IMR-90 (cell line): Measurements from ENCODE around the gene NIPBL. TPM values are rescaled to one million over a fixed set of nuclear protein-coding genes. Genes with fewer than 3 reads are reported as not detected.

ENCODE experiments used
- ATAC-seq: fragments of 200-7000 bp; cut with Tn5 transposase; 2 replicates; pipeline ENCODE4 v1.9.1; 2020; ENCODE audit warnings: low read depth, mild to moderate bottlenecking, moderate library complexity
- BruUV-seq: library from RNA; stranded (reverse); fragments of 400-500 nt; replicated peaks from 2 replicates; lab custom pipeline; 2021; lab: Mats Ljungman, UMichigan
- CTCF ChIA-PET: fragments of 300-600 bp; formaldehyde crosslinking; extraction: SDS; loops from one replicate; lab custom pipeline; 2021; ENCODE audit warnings: antibody characterized with exemption; lab: Yijun Ruan, JAX
- POLR2A ChIA-PET: fragments of 300-600 bp; sonication (Branson Sonifier 250); formaldehyde crosslinking; loops from one replicate; lab custom pipeline; 2022; ENCODE audit warnings: antibody characterized with exemption; ENCODE audit not compliant: unreplicated experiment; lab: Charles Lee
- DNase-seq: peaks from one replicate; pipeline ENCODE4 v3.0.0; 2013
- H2AFZ ChIP-seq: replicated peaks from 2 replicates; pipeline ENCODE3; 2013; ENCODE audit warnings: low read length, mild to moderate bottlenecking; ENCODE audit not compliant: poor library complexity
- H2AK5ac ChIP-seq: 2 replicates; pipeline ENCODE4 v1.6.1; 2013; ENCODE audit warnings: low read depth, low read length, inconsistent platforms
- H2AK9ac ChIP-seq: replicated peaks from 2 replicates; pipeline ENCODE3; 2013; ENCODE audit warnings: mild to moderate bottlenecking, low read depth, low read length, moderate library complexity; ENCODE audit not compliant: poor library complexity
- H2BK120ac ChIP-seq: 2 replicates; pipeline ENCODE4 v1.6.1; 2013; ENCODE audit warnings: low read depth, low read length, inconsistent platforms
- H2BK15ac ChIP-seq: 3 replicates; pipeline ENCODE4 v1.6.1; 2013; ENCODE audit warnings: low read depth, low read length, inconsistent platforms
- H2BK20ac ChIP-seq: 2 replicates; pipeline ENCODE4 v1.6.1; 2013; ENCODE audit warnings: low read depth, mild to moderate bottlenecking, inconsistent platforms, low read length, moderate library complexity
- H2BK5ac ChIP-seq: 2 replicates; pipeline ENCODE4 v1.6.1; 2013; ENCODE audit warnings: mild to moderate bottlenecking, low read depth, low read length, inconsistent platforms; ENCODE audit not compliant: poor library complexity, severe bottlenecking
- H3K14ac ChIP-seq: replicated peaks from 2 replicates; pipeline ENCODE4 v1.6.1; 2013; ENCODE audit warnings: low read depth, low read length, inconsistent platforms
- H3K18ac ChIP-seq: 2 replicates; pipeline ENCODE4 v1.6.1; 2013; ENCODE audit warnings: low read depth, low read length, control low read depth
- H3K23ac ChIP-seq: 2 replicates; pipeline ENCODE4 v1.6.1; 2013; ENCODE audit warnings: low read depth, low read length, inconsistent platforms
- H3K27ac ChIP-seq: 2 replicates; pipeline ENCODE4 v1.5.1; 2013; ENCODE audit warnings: mild to moderate bottlenecking, control low read depth, low read length; ENCODE audit not compliant: insufficient read depth
- H3K27me3 ChIP-seq: 2 replicates; pipeline ENCODE4 v1.6.1; 2013; ENCODE audit warnings: low read length; ENCODE audit not compliant: control insufficient read depth, insufficient read depth
- H3K36me3 ChIP-seq: 2 replicates; pipeline ENCODE4 v1.6.1; 2013; ENCODE audit warnings: low read length, mixed read lengths; ENCODE audit not compliant: control insufficient read depth, insufficient read depth
- H3K4ac ChIP-seq: 2 replicates; pipeline ENCODE4 v1.6.1; 2013; ENCODE audit warnings: low read depth, low read length, inconsistent platforms
- H3K4me1 ChIP-seq: 2 replicates; pipeline ENCODE4 v1.6.1; 2013; ENCODE audit warnings: low read length, mixed read lengths; ENCODE audit not compliant: control insufficient read depth, insufficient read depth
- H3K4me2 ChIP-seq: 2 replicates; pipeline ENCODE4 v1.6.1; 2013; ENCODE audit warnings: low read depth, mild to moderate bottlenecking, control low read depth, low read length, moderate library complexity
- H3K4me3 ChIP-seq: 2 replicates; pipeline ENCODE4 v1.5.1; 2013; ENCODE audit warnings: low read depth, mild to moderate bottlenecking, control low read depth, low read length, moderate library complexity; ENCODE audit not compliant: insufficient read depth
- H3K56ac ChIP-seq: 2 replicates; pipeline ENCODE4 v1.6.1; 2013; ENCODE audit warnings: low read length, inconsistent platforms; ENCODE audit not compliant: insufficient read depth; ENCODE audit errors: extremely low read depth
- H3K79me1 ChIP-seq, 2 experiments: 2 replicates each; pipeline ENCODE4 v1.6.1; 2013; ENCODE audit warnings: low read length in 2 of 2, inconsistent platforms in 1 of 2, low read depth in 1 of 2
- H3K9ac ChIP-seq: 2 replicates; pipeline ENCODE4 v1.6.1; 2013; ENCODE audit warnings: low read depth, low read length, control low read depth
- H3K9me1 ChIP-seq: 2 replicates; pipeline ENCODE4 v1.6.1; 2013; ENCODE audit warnings: low read length, inconsistent platforms; ENCODE audit not compliant: insufficient read depth
- H3K9me3 ChIP-seq: 2 replicates; pipeline ENCODE4 v1.6.1; 2013; ENCODE audit warnings: low read length; ENCODE audit not compliant: control insufficient read depth, insufficient read depth
- H4K20me1 ChIP-seq: 2 replicates; pipeline ENCODE4 v1.6.1; 2013; ENCODE audit warnings: low read length, inconsistent platforms; ENCODE audit not compliant: insufficient read depth
- H4K5ac ChIP-seq: 2 replicates; pipeline ENCODE4 v1.6.1; 2013; ENCODE audit warnings: mild to moderate bottlenecking, low read depth, low read length, control low read depth
- H4K8ac ChIP-seq, 2 experiments: 2 replicates each; pipeline ENCODE4 v1.6.1; 2013; ENCODE audit warnings: low read depth in 2 of 2, low read length in 2 of 2, control low read depth in 1 of 2, inconsistent platforms in 1 of 2
- H4K91ac ChIP-seq: 2 replicates; pipeline ENCODE4 v1.6.1; 2013; ENCODE audit warnings: low read depth, low read length, inconsistent platforms; ENCODE audit not compliant: insufficient read depth
- BHLHE40 ChIP-seq: fragments of 150-350 bp; IDR thresholded peaks from 2 replicates; pipeline ENCODE4 v1.6.1; 2016; ENCODE audit warnings: mild to moderate bottlenecking, low read depth, low read length
- CEBPB ChIP-seq: IDR thresholded peaks from 2 replicates; pipeline ENCODE4 v1.6.1; 2012; ENCODE audit warnings: low read depth, low read length, improper control_type of control experiment
- CHD1 ChIP-seq: IDR thresholded peaks from 2 replicates; pipeline ENCODE4 v1.6.1; 2012; ENCODE audit warnings: low read depth, low read length, improper control_type of control experiment
- CTCF ChIP-seq: conservative IDR thresholded peaks from 2 replicates; pipeline ENCODE4 v1.5.1; 2012; ENCODE audit warnings: mild to moderate bottlenecking, low read depth, low read length, improper control_type of control experiment
- FOS ChIP-seq: fragments of 150-350 bp; IDR thresholded peaks from 2 replicates; pipeline ENCODE4 v1.6.1; 2016; ENCODE audit warnings: low read depth, low read length
- MAFK ChIP-seq: IDR thresholded peaks from 2 replicates; pipeline ENCODE4 v1.6.1; 2012; ENCODE audit warnings: low read depth, low read length, improper control_type of control experiment
- MAZ ChIP-seq: IDR thresholded peaks from 2 replicates; pipeline ENCODE4 v1.6.1; 2012; ENCODE audit warnings: low read depth, mild to moderate bottlenecking, low read length, improper control_type of control experiment, moderate library complexity, borderline replicate concordance
- MXI1 ChIP-seq: IDR thresholded peaks from 2 replicates; pipeline ENCODE4 v1.6.1; 2012; ENCODE audit warnings: low read depth, mild to moderate bottlenecking, low read length, moderate library complexity, borderline replicate concordance
- NFE2L2 ChIP-seq: fragments of 150-350 bp; IDR thresholded peaks from 2 replicates; pipeline ENCODE4 v1.6.1; 2016; ENCODE audit warnings: low read depth, mild to moderate bottlenecking, low read length
- POLR2A ChIP-seq: IDR thresholded peaks from 2 replicates; pipeline ENCODE4 v1.6.1; 2012; ENCODE audit warnings: mild to moderate bottlenecking, low read depth, low read length
- RAD21 ChIP-seq: IDR thresholded peaks from 2 replicates; pipeline ENCODE4 v1.6.1; 2012; ENCODE audit warnings: low read length, improper control_type of control experiment
- RCOR1 ChIP-seq: IDR thresholded peaks from 2 replicates; pipeline ENCODE4 v1.6.1; 2012; ENCODE audit warnings: mild to moderate bottlenecking, low read length, improper control_type of control experiment; ENCODE audit not compliant: insufficient replicate concordance
- RFX5 ChIP-seq: IDR thresholded peaks from 2 replicates; pipeline ENCODE4 v1.8.0; 2012; ENCODE audit warnings: low read depth, mild to moderate bottlenecking, low read length, moderate library complexity
- SMC3 ChIP-seq: fragments of 150-350 bp; IDR thresholded peaks from 2 replicates; pipeline ENCODE4 v1.6.1; 2016; ENCODE audit warnings: low read depth, mild to moderate bottlenecking, antibody characterized with exemption, low read length, moderate library complexity
- WGBS, 2 experiments: methylation state at CpG; one replicate each; pipeline versions ENCODE4 v1.1.5 to v1.1.7; 2013; ENCODE audit warnings: missing lambda C conversion rate in 2 of 2; ENCODE audit not compliant: insufficient read length in 1 of 2; ENCODE audit errors: extremely low coverage in 2 of 2; 5-methylcytosine and 5-hydroxymethylcytosine counted together
- dilution Hi-C: fragments of 300-500 bp; cut with HindIII; formaldehyde crosslinking; loops from one replicate; pipeline ENCODE4 v1.14.3; 2018; ENCODE audit warnings: low sequenced_read_pairs; ENCODE audit not compliant: unreplicated experiment
- in situ Hi-C: fragments of 300-500 bp; cut with MboI; formaldehyde crosslinking; loops from 3 replicates; pipeline ENCODE4 v1.14.3; 2019; ENCODE audit warnings: low sequenced_read_pairs, inconsistent platforms, mixed read lengths
- intact Hi-C: fragments of 100-400 bp; cut with micrococcal nuclease; formaldehyde crosslinking; loops from 2 replicates; pipeline ENCODE4 v1.10.0; 2022
- polyA plus RNA-seq, 3 experiments: library from polyadenylated mRNA; depleted of rRNA; stranded (reverse); fragments of >200 nt; gene quantifications; 2 replicates each; pipeline ENCODE4 v1.2.3, GENCODE V29; 2012; ENCODE audit warnings: low replicate concordance in 1 of 3
- total RNA-seq: library from RNA; depleted of rRNA; stranded (reverse); fragments of >200 nt; gene quantifications from 2 replicates; pipeline ENCODE4 v1.2.3, GENCODE V29; 2012
- TF ChIP-seq, protein P1 (sequence below): fragments of 150-350 bp; IDR thresholded peaks from 2 replicates; pipeline ENCODE4 v1.6.1; 2016; ENCODE audit warnings: low read depth, mild to moderate bottlenecking, low read length, moderate library complexity, borderline replicate concordance
- TF ChIP-seq, protein P2 (sequence below): fragments of 150-350 bp; IDR thresholded peaks from 2 replicates; pipeline ENCODE4 v1.6.1; 2017; ENCODE audit warnings: mild to moderate bottlenecking, antibody characterized with exemption, low read length, low read depth

NIPBL gene
- total and polyA plus RNA-seq, 2 of the 4 experiments (the other 2 are of a cell fraction) = 8.4 to 46.4 TPM

DNA sequence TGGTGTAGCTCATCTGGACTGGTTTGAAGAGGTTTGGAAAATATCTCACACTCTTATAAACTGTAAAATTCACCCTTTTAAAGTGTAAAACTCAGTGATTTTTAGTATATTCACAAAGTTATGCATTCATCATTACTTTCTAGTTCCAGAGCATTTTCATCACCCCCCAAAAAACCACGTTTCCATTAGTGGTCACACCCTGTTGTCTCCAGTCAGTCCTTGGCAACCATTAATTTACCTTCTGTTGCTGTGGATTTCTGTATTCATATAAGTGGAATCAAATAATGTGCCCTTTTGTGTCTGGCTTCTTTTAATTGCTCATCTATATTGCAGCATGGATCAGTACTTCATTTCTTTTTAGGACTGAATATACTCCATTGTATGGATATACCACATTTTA lies 18.4 kb downstream of the NIPBL start:
- Histone ChIP-seq H3K9ac (no peak overlapping the region), H4K8ac (no peak overlapping the region), H2AFZ (no peak overlapping the region), H3K27ac (no peak overlapping the region), H3K9me3 (no peaks in the 10 kb centered on the region), H3K36me3 (no peaks in the 10 kb centered on the region), H3K4ac (no peak overlapping the region), H2BK15ac (no peak overlapping the region), H2BK20ac (no peak overlapping the region), H3K4me3 (no peak overlapping the region), H4K91ac (no peak overlapping the region), H4K5ac (no peak overlapping the region), H3K23ac (no peak overlapping the region), H3K18ac (no peak overlapping the region), H3K14ac (no peak overlapping the region), H2BK5ac (no peak overlapping the region), H2AK5ac (no peak overlapping the region), H4K20me1 (peaks cover 60% of the 10 kb centered on the region), H3K79me1 (peaks cover 9 to 49% of the 10 kb centered on the region in 2 experiments; a peak in 2 of 4 replicates), H2BK120ac (no peak overlapping the region), H3K56ac (no peak overlapping the region), H2AK9ac (no peak overlapping the region), H3K27me3 (no peaks in the 10 kb centered on the region), H3K4me1 (no peaks in the 10 kb centered on the region), H3K4me2 (no peak overlapping the region), H3K9me1 (0 out of 2 replicates have a peak, but pooled peaks cover 5% of the 10 kb centered on the region)
- no peak for ATAC-seq
- intact Hi-C loops = no loop called here
- no peak for DNase-seq
- CTCF ChIA-PET = no interaction called here
- TF ChIP-seq CTCF (no peak), RFX5 (no peak), RCOR1 (no peak), CHD1 (no peak), POLR2A (no peak), CEBPB (no peak), MAZ (no peak), RAD21 (no peak), BHLHE40 (no peak), MAFK (no peak), MXI1 (no peak), FOS (no peak), SMC3 (no peak), NFE2L2 (no peak)
- TF ChIP-seq, protein P1, sequence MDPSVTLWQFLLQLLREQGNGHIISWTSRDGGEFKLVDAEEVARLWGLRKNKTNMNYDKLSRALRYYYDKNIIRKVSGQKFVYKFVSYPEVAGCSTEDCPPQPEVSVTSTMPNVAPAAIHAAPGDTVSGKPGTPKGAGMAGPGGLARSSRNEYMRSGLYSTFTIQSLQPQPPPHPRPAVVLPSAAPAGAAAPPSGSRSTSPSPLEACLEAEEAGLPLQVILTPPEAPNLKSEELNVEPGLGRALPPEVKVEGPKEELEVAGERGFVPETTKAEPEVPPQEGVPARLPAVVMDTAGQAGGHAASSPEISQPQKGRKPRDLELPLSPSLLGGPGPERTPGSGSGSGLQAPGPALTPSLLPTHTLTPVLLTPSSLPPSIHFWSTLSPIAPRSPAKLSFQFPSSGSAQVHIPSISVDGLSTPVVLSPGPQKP = no peak
- TF ChIP-seq, protein P2, sequence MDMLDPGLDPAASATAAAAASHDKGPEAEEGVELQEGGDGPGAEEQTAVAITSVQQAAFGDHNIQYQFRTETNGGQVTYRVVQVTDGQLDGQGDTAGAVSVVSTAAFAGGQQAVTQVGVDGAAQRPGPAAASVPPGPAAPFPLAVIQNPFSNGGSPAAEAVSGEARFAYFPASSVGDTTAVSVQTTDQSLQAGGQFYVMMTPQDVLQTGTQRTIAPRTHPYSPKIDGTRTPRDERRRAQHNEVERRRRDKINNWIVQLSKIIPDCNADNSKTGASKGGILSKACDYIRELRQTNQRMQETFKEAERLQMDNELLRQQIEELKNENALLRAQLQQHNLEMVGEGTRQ = no peak
- in situ Hi-C loops = no loop called here
- WGBS, 2 experiments = no CpG with 5 or more reads among the region's 1 CpG
- POLR2A ChIA-PET = no interaction called here
- dilution Hi-C loops = no loop called here
- BruUV-seq = no TSS peak
